GM19452 (cell line): Measurements from ENCODE around the gene CCDC136.

Experiments used
- ATAC-seq: cut with Tn5 transposase; IDR thresholded peaks from one replicate; pipeline ENCODE4 v1.9.1; 2021; ENCODE audit not compliant: unreplicated experiment

CCDC136 gene

DNA sequence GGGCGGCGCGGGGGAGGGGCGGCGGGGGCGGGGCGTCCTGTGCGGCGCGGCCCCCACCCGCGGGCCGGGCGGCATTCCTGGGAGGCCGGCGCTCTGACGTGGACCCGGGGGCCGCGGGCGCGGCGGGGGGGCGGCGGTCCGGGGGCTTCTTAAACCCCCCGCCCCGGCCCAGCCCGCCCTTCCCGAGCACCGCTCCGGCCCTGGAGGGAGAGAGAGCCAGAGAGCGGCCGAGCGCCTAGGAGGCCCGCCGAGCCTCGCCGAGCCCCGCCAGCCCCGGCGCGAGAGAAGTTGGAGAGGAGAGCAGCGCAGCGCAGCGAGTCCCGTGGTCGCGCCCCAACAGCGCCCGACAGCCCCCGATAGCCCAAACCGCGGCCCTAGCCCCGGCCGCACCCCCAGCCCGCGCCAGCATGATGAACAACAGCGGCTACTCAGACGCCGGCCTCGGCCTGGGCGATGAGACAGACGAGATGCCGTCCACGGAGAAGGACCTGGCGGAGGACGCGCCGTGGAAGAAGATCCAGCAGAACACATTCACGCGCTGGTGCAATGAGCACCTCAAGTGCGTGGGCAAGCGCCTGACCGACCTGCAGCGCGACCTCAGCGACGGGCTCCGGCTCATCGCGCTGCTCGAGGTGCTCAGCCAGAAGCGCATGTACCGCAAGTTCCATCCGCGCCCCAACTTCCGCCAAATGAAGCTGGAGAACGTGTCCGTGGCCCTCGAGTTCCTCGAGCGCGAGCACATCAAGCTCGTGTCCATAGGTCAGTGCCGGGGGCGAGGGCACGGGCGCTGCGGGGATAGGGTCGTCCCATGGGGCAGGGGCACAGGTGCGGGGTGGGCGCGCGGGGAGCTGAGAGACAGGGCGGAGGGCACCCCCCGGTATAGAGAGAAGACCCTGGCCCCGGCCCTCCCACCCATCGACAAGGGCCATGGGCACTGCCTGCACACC lies 38.7 kb downstream of the CCDC136 start, which contains the start of gene FLNC:
TSS of gene FLNC (plus strand) at position 176 of the 947 bp plus-strand sequence. CDS start at position 408, 232 bp downstream.
- no peak for ATAC-seq

DNA sequence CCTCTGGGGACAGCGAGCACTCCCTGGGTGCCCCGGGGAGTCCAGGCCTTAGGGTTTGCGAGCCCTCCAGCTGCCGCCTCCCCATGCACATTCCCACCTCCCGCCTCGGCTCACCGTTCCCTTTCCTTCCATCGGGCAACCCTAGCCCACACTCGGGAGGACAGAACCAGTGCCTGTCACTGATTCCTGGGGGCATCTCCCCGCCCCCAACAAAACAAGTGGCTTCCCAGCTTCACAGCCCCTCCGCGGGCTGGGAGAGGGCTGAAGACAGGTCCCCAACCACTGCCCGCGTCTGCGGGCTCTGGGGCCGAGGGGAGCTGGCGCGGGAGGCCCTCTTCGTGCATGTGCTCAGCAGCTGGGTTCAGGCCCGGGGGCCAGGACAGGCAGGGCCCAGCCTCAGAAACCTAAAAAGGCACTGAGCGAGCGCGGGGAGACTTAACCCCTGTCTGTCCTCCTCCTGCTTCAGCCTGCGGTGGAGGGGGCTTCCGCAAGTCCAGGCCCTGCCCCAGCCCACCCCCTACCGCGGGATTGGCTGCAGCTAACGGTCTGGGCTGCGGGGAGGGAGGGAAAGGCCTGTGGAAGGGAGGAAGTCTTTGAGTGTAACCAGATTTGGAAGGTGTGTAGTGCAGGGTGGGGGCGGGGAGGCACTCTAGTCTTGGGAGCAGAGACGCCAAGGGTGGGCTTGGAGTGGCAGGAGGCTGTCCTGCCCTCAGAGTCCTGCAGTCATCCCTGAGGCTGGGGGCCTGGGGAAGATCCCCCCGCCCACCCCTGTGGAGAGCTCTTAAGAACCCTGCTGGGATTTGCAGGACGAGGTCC lies 39.6 kb downstream of the CCDC136 start:
- no peak for ATAC-seq

GRCh38 chr7:128831994-128832879 lies 40.5 kb downstream of the CCDC136 start:
- ATAC-seq = no peak

DNA sequence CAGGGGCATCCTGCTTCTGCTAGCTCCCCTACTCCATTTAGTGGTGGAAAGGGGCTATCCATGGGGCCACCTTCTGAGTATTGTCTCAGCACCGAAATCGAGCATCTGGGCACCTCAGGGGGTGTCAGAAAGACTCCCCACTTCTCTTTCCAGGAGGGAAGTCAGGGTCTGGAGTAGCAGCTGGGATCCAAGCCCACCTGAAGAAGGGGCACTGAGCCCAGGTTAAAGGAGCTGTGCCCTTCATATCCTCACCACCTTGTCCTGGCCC lies 41.0 kb downstream of the CCDC136 start:
- no peak for ATAC-seq

DNA sequence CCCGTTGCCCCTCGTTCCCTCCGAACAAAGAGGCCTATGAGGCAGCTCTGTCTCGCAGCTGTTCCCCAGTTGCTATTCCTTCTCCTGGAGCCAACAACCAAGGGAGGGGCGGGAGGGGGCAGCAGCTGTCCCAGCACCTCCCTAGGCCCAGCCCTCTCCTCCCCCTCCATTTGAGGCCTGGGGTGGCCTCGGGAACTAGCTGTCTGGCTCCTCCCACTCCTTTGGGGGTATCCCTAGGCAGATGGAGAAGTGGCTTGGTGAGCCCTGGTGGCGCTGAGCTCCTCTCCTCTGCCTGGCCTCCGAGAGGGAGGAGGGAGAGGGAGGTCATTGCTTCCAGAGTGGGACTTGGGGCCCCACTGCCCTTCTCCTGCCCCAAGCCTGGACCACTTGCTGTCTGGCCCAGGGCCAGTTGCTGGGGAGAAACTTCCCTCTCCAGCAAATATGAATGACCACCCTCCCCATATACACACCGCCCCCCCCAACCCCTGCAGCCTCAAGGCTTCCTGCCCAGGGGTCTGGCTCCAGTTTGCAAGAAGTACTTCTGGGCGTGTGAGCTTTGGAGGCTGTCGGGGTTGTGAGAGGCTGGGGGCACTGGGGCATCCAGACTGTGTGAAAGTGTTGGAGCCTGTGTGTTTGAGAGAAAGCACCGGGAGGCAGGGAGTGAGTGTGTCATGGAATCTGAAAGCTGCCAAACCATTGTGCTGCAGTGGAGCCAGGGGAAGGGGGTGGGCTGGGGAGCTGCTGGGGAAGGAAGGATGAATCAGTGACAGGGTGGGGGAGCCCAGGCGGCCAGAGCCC lies 41.6 kb downstream of the CCDC136 start:
- ATAC-seq = no peak

GRCh38 chr7:128833946-128834325 lies 42.2 kb downstream of the CCDC136 start:
- ATAC-seq = no peak

DNA sequence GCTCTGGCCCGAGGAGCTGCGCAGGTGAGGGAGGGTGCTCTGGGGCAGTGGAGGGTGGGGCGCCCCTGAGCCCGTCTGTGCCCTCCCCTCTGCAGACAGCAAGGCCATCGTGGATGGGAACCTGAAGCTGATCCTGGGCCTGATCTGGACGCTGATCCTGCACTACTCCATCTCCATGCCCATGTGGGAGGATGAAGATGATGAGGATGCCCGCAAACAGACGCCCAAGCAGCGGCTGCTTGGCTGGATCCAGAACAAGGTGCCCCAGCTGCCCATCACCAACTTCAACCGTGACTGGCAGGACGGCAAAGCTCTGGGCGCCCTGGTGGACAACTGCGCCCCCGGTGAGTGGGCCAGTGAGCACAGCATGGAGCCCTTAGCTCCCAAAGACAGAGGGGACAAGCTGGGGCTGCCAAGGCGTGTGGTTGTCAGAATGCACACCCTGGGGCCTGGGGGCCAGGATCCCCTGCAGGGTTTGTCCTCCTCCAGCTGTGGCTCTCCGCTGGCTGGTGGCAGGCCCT lies 43.5 kb downstream of the CCDC136 start:
- no peak for ATAC-seq

GRCh38 chr7:128835790-128836641 lies 44.2 kb downstream of the CCDC136 start:
- ATAC-seq = no peak

GRCh38 chr7:128836729-128837348 lies 45.1 kb downstream of the CCDC136 start:
- ATAC-seq = no peak

DNA sequence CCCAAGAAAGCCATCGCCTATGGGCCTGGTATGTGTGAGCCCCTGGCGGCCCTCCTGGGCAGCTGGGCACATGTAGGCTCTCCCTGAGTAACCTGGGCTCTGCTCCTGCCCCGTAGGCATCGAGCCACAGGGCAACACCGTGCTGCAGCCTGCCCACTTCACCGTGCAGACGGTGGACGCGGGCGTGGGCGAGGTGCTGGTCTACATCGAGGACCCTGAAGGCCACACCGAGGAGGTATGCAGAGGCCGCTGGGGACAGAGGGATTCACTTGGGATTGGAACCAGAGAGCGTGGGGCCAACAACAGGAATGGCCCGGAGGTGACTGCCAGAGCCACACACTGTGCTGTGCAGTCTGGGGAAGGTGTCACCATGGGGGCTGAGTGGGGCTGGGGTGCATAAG lies 45.8 kb downstream of the CCDC136 start:
- ATAC-seq = no peak

DNA sequence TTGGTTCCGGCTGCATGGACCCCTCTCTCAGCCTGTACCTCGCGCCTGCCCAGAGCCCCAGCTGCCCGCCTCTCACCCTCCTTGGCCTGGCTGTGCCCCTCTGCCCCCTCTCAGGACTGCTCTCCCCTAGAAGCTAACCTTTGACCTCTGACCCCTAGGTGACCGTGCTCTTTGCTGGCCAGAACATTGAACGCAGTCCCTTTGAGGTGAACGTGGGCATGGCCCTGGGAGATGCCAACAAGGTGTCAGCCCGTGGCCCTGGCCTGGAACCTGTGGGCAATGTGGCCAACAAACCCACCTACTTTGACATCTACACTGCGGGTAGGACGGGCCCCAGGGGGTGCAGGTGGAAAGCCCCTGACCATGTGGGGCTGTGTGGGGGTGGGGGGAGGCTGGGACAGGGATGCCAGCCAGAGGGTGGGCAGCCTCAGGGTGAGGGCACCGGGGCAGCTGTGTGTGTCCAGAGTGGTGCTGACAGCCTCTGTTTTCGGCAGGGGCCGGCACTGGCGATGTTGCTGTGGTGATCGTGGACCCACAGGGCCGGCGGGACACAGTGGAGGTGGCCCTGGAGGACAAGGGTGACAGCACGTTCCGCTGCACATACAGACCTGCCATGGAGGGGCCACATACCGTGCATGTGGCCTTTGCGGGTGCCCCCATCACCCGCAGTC lies 46.5 kb downstream of the CCDC136 start:
- ATAC-seq = no peak

DNA sequence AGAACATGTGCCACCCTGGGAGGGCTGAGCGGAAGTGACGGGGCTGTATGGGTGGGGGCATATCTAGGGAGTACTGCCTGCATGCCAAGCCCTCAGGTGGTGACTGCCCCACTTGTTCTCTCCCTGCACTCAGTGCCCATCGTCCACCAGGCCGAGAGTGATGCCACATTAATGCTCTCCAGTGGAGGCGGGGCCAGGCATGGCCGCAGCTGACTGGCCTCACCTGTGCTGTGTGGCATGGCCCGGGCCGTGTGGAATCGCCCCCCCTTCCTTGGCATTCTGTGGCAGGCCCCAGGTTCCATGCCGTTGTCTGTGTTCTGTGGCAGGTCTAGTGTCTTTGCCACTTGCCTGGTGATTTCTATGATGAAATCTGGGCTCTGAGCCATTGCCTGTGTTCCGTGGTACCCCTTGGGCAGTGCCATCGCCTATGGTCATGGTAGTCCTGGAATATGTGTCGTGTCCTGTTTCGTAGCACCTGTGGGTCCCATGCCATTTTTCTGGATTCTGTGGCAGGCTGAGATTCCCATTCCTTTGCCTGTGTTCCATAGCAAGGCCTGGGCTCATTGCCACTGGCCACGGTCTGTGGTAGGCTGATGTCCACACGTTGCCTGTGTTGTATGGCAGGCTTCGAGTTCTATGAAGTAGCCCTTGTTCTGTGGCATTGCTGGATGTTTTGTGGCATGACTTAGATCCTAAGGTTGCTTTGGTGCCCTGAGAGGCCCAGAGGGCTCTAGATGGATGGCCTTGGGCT lies 47.4 kb downstream of the CCDC136 start:
- no peak for ATAC-seq

DNA sequence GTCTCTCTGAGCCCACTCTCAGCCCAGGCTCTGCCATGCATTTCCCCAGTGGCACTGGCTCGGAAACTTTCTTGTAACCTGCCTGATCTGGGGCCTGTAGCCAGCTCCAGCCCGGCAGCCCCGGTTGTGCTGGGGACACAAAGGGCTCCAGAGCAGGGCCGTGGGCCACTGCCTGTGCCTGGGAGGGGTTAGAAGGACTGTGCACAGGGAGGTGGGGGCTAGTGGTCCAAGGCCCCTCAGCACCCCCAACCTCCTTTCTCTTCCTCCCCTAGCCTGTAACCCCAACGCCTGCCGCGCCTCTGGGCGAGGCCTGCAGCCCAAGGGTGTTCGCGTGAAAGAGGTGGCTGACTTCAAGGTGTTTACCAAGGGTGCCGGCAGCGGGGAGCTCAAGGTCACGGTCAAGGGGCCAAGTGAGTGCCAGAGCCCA lies 48.0 kb downstream of the CCDC136 start:
- ATAC-seq = no peak

DNA sequence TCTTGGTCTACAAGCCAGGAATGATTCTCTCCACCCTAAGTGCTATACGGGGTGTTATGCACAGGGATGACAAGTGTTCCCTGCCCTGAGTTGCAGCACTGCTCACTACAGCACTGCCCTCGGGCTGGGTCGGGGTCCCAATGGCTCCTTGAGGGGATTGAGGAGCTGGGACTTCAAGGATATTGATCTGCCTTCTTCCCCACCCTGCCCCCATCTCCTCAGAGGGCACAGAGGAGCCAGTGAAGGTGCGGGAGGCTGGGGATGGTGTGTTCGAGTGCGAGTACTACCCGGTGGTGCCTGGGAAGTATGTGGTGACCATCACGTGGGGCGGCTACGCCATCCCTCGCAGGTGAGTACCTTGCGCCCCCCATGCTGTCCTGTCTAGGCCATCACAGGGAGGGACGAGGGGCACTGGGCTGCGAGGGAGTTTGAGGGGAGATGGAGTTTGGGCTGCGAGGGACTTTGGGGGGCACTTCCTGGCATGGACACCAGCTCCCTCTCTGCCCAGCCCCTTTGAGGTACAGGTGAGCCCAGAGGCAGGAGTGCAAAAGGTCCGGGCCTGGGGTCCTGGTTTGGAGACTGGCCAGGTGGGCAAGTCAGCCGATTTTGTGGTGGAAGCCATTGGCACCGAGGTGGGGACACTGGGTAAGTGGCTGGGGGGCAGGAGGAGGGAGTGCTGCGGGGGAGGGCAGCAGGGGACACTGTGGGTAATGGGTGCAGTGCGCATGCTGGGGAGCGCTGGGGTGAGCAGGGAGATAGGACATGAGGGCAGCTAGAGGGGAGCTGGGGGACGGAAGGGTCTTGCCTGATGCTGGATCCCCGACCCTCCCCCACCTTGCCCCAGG lies 48.8 kb downstream of the CCDC136 start:
- ATAC-seq = no peak

GRCh38 chr7:128841171-128841690 lies 49.5 kb downstream of the CCDC136 start:
- no peak for ATAC-seq

DNA sequence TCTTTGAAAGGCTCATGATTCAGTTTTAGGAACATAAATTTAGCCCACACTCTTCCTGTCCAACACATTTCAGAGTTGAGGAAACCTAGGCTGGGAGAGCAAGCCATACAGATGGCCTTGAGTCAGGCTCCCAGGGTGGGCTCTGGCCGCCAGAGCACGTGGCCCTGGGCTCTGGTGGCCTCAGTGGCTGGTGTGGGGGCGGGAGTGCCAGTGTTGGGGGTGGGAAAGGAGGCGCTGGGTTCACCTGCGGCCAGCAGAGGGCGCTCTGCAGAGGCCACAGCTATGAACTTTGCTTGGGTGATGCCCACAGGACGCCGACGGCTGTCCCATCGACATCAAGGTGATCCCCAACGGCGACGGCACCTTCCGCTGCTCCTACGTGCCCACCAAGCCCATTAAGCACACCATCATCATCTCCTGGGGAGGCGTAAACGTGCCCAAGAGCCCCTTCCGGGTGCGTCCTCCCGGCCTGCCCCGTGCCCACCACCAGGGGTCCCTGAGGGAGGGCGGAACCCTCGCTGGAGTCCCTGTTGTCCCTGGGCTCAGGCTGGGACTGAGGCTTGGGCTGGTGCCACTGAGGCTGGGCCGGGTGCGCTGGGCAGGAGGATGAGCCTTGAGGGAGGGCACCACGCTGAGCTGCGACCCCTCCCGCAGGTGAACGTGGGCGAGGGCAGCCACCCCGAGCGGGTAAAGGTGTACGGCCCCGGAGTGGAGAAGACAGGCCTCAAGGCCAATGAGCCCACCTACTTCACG lies 50.3 kb downstream of the CCDC136 start:
- no peak for ATAC-seq
